Measurements from ENCODE around the gene IL16. TPM values are rescaled to one million over a fixed set of nuclear protein-coding genes. Genes with fewer than 3 reads are reported as not detected.

Gene IL16
- total RNA-seq, 4 donors from 2014 or later, result 28.1 to 40.8 (median 37.1) TPM

- no peak for TF ChIP-seq CTCF (IDR thresholded peaks at IDR 0.05; ENCODE audit: low read depth)
Measured at GRCh38 chr15:81215531-81215930, 18.9 kb downstream of the IL16 start.

- TF ChIP-seq CTCF (IDR thresholded peaks at IDR 0.05; ENCODE audit: low read depth), result no peak
Measured at GRCh38 chr15:81215983-81216382, 19.3 kb downstream of the IL16 start.

GRCh38 chr15:81216422-81216821, 19.7 kb downstream of the IL16 start:
- TF ChIP-seq CTCF (IDR thresholded peaks at IDR 0.05; ENCODE audit: low read depth), result no peak

- TF ChIP-seq CTCF (IDR thresholded peaks at IDR 0.05; ENCODE audit: low read depth), result no peak
Measured at GRCh38 chr15:81221449-81221848, 24.8 kb downstream of the IL16 start.

- no peak for TF ChIP-seq CTCF (IDR thresholded peaks at IDR 0.05; ENCODE audit: low read depth)
Measured at GRCh38 chr15:81222007-81222406, 25.3 kb downstream of the IL16 start.

GRCh38 chr15:81223346-81223971, 26.8 kb downstream of the IL16 start:
- TF ChIP-seq CTCF (IDR thresholded peaks at IDR 0.05; ENCODE audit: low read depth), result no peak

GRCh38 chr15:81224232-81224631, 27.6 kb downstream of the IL16 start:
- TF ChIP-seq CTCF (IDR thresholded peaks at IDR 0.05; ENCODE audit: low read depth), result no peak
